H9 (cell line): Measurements from ENCODE around the gene PRKCA. TPM values are rescaled to one million over a fixed set of nuclear protein-coding genes. Genes with fewer than 3 reads are reported as not detected.

Source experiments
- DNase-seq: peaks from one replicate; pipeline ENCODE4 v3.0.0-alpha.2; 2017
- H2AFZ ChIP-seq: one replicate; pipeline ENCODE4 v1.6.1; 2013; ENCODE audit warnings: mild to moderate bottlenecking, low read length, control low read depth, moderate library complexity
- H2AK5ac ChIP-seq: 2 replicates; pipeline ENCODE4 v1.6.1; 2013; ENCODE audit warnings: low read length, control low read depth, mixed read lengths; ENCODE audit not compliant: insufficient read length
- H2BK120ac ChIP-seq: one replicate; pipeline ENCODE4 v1.6.1; 2013; ENCODE audit warnings: low read depth, mild to moderate bottlenecking, low read length, control low read depth, inconsistent platforms; ENCODE audit not compliant: poor library complexity, severe bottlenecking
- H2BK12ac ChIP-seq: 2 replicates; pipeline ENCODE4 v1.6.1; 2013; ENCODE audit warnings: low read length, control low read depth, mixed read lengths, low read depth; ENCODE audit not compliant: insufficient read length
- H2BK15ac ChIP-seq: 2 replicates; pipeline ENCODE4 v1.6.1; 2013; ENCODE audit warnings: low read depth, low read length, control low read depth
- H2BK20ac ChIP-seq: one replicate; pipeline ENCODE4 v1.6.1; 2013; ENCODE audit warnings: low read depth, mild to moderate bottlenecking, low read length, control low read depth, inconsistent platforms; ENCODE audit not compliant: poor library complexity, severe bottlenecking
- H2BK5ac ChIP-seq: 2 replicates; pipeline ENCODE4 v1.6.1; 2013; ENCODE audit warnings: low read length, control low read depth, mixed read lengths; ENCODE audit not compliant: insufficient read length
- H3K14ac ChIP-seq: 2 replicates; pipeline ENCODE4 v1.6.1; 2013; ENCODE audit warnings: low read length, control low read depth; ENCODE audit not compliant: insufficient read depth
- H3K18ac ChIP-seq: 2 replicates; pipeline ENCODE4 v1.6.1; 2013; ENCODE audit warnings: low read depth, mild to moderate bottlenecking, mixed read lengths, low read length, control low read depth; ENCODE audit not compliant: insufficient read length
- H3K23ac ChIP-seq: 2 replicates; pipeline ENCODE4 v1.6.1; 2013; ENCODE audit warnings: low read length, control low read depth, mixed read lengths, low read depth; ENCODE audit not compliant: insufficient read length
- H3K23me2 ChIP-seq: 2 replicates; pipeline ENCODE4 v1.6.1; 2013; ENCODE audit warnings: low read depth, mild to moderate bottlenecking, mixed read lengths, low read length, control low read depth; ENCODE audit not compliant: insufficient read length, poor library complexity, severe bottlenecking
- H3K27ac ChIP-seq: 2 replicates; pipeline ENCODE4 v1.5.1; 2013; ENCODE audit warnings: low read length, control low read depth, mixed read lengths, low read depth; ENCODE audit not compliant: insufficient read length
- H3K27me3 ChIP-seq: 2 replicates; pipeline ENCODE4 v1.6.1; 2013; ENCODE audit warnings: low read length, control low read depth, inconsistent platforms; ENCODE audit not compliant: insufficient read depth
- H3K4ac ChIP-seq: 2 replicates; pipeline ENCODE4 v1.6.1; 2013; ENCODE audit warnings: low read depth, mild to moderate bottlenecking, control low read depth, inconsistent platforms, low read length, moderate library complexity
- H3K4me1 ChIP-seq: 2 replicates; pipeline ENCODE4 v1.6.1; 2013; ENCODE audit warnings: low read length, control low read depth, inconsistent platforms; ENCODE audit not compliant: insufficient read depth
- H3K4me2 ChIP-seq: 2 replicates; pipeline ENCODE4 v1.6.1; 2013; ENCODE audit warnings: low read length, control low read depth, mixed read lengths; ENCODE audit not compliant: insufficient read length, insufficient read depth
- H3K56ac ChIP-seq: 2 replicates; pipeline ENCODE4 v1.6.1; 2013; ENCODE audit warnings: low read depth, mild to moderate bottlenecking, mixed read lengths, low read length, control low read depth; ENCODE audit not compliant: insufficient read length
- H3K79me1 ChIP-seq: 2 replicates; pipeline ENCODE4 v1.6.1; 2013; ENCODE audit warnings: low read depth, mild to moderate bottlenecking, moderate library complexity, low read length, control low read depth, inconsistent platforms; ENCODE audit not compliant: insufficient read depth, poor library complexity, severe bottlenecking
- H3K79me2 ChIP-seq: 2 replicates; pipeline ENCODE4 v1.6.1; 2013; ENCODE audit warnings: low read length, control low read depth, inconsistent platforms; ENCODE audit not compliant: insufficient read depth
- H3K9ac ChIP-seq: 2 replicates; pipeline ENCODE4 v1.6.1; 2013; ENCODE audit warnings: low read length, control low read depth, mixed read lengths; ENCODE audit not compliant: insufficient read length; ENCODE audit errors: extremely low read depth
- H3K9me3 ChIP-seq: one replicate; pipeline ENCODE4 v1.6.1; 2013; ENCODE audit warnings: low read depth, low read length, inconsistent platforms; ENCODE audit not compliant: control insufficient read depth
- H3T11ph ChIP-seq: one replicate; pipeline ENCODE4 v1.6.1; 2013; ENCODE audit warnings: mild to moderate bottlenecking, low read length, control low read depth, inconsistent platforms
- H4K20me1 ChIP-seq: one replicate; pipeline ENCODE4 v1.6.1; 2013; ENCODE audit not compliant: control insufficient read depth, insufficient read length, insufficient read depth
- H4K5ac ChIP-seq: 2 replicates; pipeline ENCODE4 v1.6.1; 2013; ENCODE audit warnings: low read depth, mild to moderate bottlenecking, mixed read lengths, low read length, control low read depth; ENCODE audit not compliant: insufficient read length
- H4K8ac ChIP-seq: replicated peaks from 2 replicates; pipeline ENCODE4 v1.6.1; 2013; ENCODE audit warnings: low read length, control low read depth, mixed read lengths, low read depth; ENCODE audit not compliant: insufficient read length
- H4K91ac ChIP-seq: 2 replicates; pipeline ENCODE4 v1.6.1; 2013; ENCODE audit warnings: low read depth, mild to moderate bottlenecking, moderate library complexity, mixed read lengths, low read length, control low read depth; ENCODE audit not compliant: insufficient read length
- H3K27ac Mint-ChIP-seq, 3 experiments: 2 replicates in 2 of 3; 3 replicates in 1 of 3; pipeline ENCODE4 v1.8.0; 2020 to 2021; ENCODE audit warnings: mixed read lengths in 3 of 3, mild to moderate bottlenecking in 1 of 3, moderate library complexity in 1 of 3
- H3K27me3 Mint-ChIP-seq: 2 replicates; pipeline ENCODE4 v1.8.0; 2021; ENCODE audit warnings: low read depth, mild to moderate bottlenecking, moderate library complexity, mixed read lengths
- H3K36me3 Mint-ChIP-seq, 3 experiments: 2 replicates in 2 of 3; 3 replicates in 1 of 3; pipeline ENCODE4 v1.8.0; 2020 to 2021; ENCODE audit warnings: low read depth in 3 of 3, mixed read lengths in 3 of 3; ENCODE audit not compliant: insufficient read depth in 1 of 3
- H3K4me1 Mint-ChIP-seq, 2 experiments: 2 replicates each; pipeline ENCODE4 v1.8.0; 2020; ENCODE audit warnings: mixed read lengths in 2 of 2
- H3K4me3 Mint-ChIP-seq, 2 experiments: 2 replicates in 1 of 2; 3 replicates in 1 of 2; pipeline ENCODE4 v1.8.0; 2020 to 2021; ENCODE audit warnings: mild to moderate bottlenecking in 2 of 2, mixed read lengths in 2 of 2, moderate library complexity in 1 of 2
- H3K9me3 Mint-ChIP-seq, 2 experiments: 2 replicates in 1 of 2; 3 replicates in 1 of 2; pipeline ENCODE4 v1.8.0; 2020; ENCODE audit warnings: mild to moderate bottlenecking in 2 of 2, mixed read lengths in 2 of 2, moderate library complexity in 1 of 2
- WGBS: extraction: QIAGEN DNeasy Blood & Tissue Kit; methylation state at CpG from one replicate; pipeline ENCODE4 v1.1.7; 2013; ENCODE audit warnings: missing lambda C conversion rate, low lambda C conversion rate, mixed read lengths; ENCODE audit not compliant: insufficient read length; ENCODE audit errors: extremely low coverage; 5-methylcytosine and 5-hydroxymethylcytosine counted together
- total RNA-seq: library from RNA; stranded (reverse); gene quantifications from 2 replicates; pipeline ENCODE4 v1.2.1, GENCODE V29; 2021
- TF ChIP-seq, protein P1 (sequence below): fragments of 200-600 bp; sonication (generic); conservative IDR thresholded peaks from 3 replicates; pipeline ENCODE4 v1.8.0; 2021; ENCODE audit warnings: antibody characterized with exemption, mild to moderate bottlenecking

Gene PRKCA
- total RNA-seq, 1 experiment from 2014 or later: 10.5 TPM

DNA sequence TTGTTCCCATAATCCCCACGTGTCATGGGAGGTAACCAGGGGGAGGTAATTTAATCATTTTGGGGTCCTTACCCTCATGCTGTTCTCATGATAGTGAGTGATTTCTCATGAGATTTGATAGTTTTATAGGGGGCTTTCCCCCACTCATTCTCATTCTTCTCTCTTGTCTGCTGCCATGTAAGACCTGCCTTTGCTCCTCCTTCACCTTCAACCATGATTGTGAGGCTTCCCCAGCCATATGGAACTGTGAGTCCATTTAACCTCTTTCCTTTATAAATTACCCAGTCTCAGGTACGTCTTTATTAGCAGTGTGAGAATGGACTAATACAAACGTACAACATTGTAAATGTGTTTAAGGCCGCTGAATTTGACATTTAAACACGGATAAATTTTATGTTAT lies 37.7 kb upstream of the PRKCA start:
- no peak overlapping the region for H3K4me2 ChIP-seq
- no peak overlapping the region for H4K5ac ChIP-seq
- H3K4me1 Mint-ChIP-seq: 0 out of 4 replicates have a peak, but pooled peaks cover 0 to 4% of the 10 kb centered on the region in 2 experiments
- H2BK120ac ChIP-seq: no peak overlapping the region
- no peak overlapping the region for H3K27ac ChIP-seq
- H3K56ac ChIP-seq: no peak overlapping the region
- no peaks in the 10 kb centered on the region for H3K23me2 ChIP-seq
- peaks cover 8 to 11% of the 10 kb centered on the region in 2 experiments for H3K9me3 Mint-ChIP-seq
- H3K27ac Mint-ChIP-seq: no peak overlapping the region
- no peaks in the 10 kb centered on the region for H3K79me1 ChIP-seq
- no peak overlapping the region for H3K4me3 Mint-ChIP-seq
- no peak overlapping the region for H3K9ac ChIP-seq
- no peak overlapping the region for H2BK20ac ChIP-seq
- no peaks in the 10 kb centered on the region for H3K27me3 ChIP-seq
- TF ChIP-seq, protein P1, sequence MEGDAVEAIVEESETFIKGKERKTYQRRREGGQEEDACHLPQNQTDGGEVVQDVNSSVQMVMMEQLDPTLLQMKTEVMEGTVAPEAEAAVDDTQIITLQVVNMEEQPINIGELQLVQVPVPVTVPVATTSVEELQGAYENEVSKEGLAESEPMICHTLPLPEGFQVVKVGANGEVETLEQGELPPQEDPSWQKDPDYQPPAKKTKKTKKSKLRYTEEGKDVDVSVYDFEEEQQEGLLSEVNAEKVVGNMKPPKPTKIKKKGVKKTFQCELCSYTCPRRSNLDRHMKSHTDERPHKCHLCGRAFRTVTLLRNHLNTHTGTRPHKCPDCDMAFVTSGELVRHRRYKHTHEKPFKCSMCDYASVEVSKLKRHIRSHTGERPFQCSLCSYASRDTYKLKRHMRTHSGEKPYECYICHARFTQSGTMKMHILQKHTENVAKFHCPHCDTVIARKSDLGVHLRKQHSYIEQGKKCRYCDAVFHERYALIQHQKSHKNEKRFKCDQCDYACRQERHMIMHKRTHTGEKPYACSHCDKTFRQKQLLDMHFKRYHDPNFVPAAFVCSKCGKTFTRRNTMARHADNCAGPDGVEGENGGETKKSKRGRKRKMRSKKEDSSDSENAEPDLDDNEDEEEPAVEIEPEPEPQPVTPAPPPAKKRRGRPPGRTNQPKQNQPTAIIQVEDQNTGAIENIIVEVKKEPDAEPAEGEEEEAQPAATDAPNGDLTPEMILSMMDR: no peak
- WGBS: no CpG with 5 or more reads among the region's 5 CpGs
- no peak overlapping the region for H2AK5ac ChIP-seq
- no peak overlapping the region for H3K14ac ChIP-seq
- no peak overlapping the region for H3K4ac ChIP-seq
- peaks cover 0 to 4% (median 3%) of the 10 kb centered on the region in 3 experiments; a peak in 4 of 7 replicates for H3K36me3 Mint-ChIP-seq
- no peaks in the 10 kb centered on the region for H3K79me2 ChIP-seq
- H2BK5ac ChIP-seq: no peak overlapping the region
- no peaks in the 10 kb centered on the region for H4K20me1 ChIP-seq
- DNase-seq: no peak
- H2BK12ac ChIP-seq: no peak overlapping the region
- no peak overlapping the region for H2BK15ac ChIP-seq
- H3K23ac ChIP-seq: no peak overlapping the region
- H4K8ac ChIP-seq: no peak overlapping the region
- peaks cover 2% of the 10 kb centered on the region; the same call in 1 of the 2 replicates for H3K27me3 Mint-ChIP-seq
- no peak overlapping the region for H4K91ac ChIP-seq
- no peak overlapping the region for H3K18ac ChIP-seq
- H2AFZ ChIP-seq: no peak overlapping the region
- no peak overlapping the region for H3T11ph ChIP-seq
- no peaks in the 10 kb centered on the region for H3K9me3 ChIP-seq
- no peaks in the 10 kb centered on the region for H3K4me1 ChIP-seq
